AG09309 (cell line): ENCODE measurements around the gene LCN9.

ENCODE experiments used
- DNase-seq: peaks from one replicate; pipeline ENCODE4 v3.0.0-alpha.2; 2010; ENCODE audit warnings: low read depth
- H3K4me3 ChIP-seq: 2 replicates; pipeline ENCODE4 v1.5.1; 2011; ENCODE audit warnings: mild to moderate bottlenecking, low read depth, low read length, moderate library complexity; ENCODE audit not compliant: control insufficient read depth
- CTCF ChIP-seq: IDR thresholded peaks from 2 replicates; pipeline ENCODE4 v1.5.1; 2011; ENCODE audit warnings: mild to moderate bottlenecking, low read depth, low read length, inconsistent platforms; ENCODE audit not compliant: insufficient read depth, control insufficient read depth; ENCODE audit errors: missing control alignments

Gene LCN9

GRCh38 chr9:135714242-135715055, 51.3 kb downstream of the LCN9 start:
- no peak for TF ChIP-seq CTCF
- DNase-seq: no peak
- no peak overlapping the region for H3K4me3 ChIP-seq

- H3K4me3 ChIP-seq: no peak overlapping the region
- TF ChIP-seq CTCF: no peak
Measured at GRCh38 chr9:135715056-135715595, 52.0 kb downstream of the LCN9 start.

GRCh38 chr9:135716045-135716444, 52.9 kb downstream of the LCN9 start:
- no peak for TF ChIP-seq CTCF
- no peak overlapping the region for H3K4me3 ChIP-seq
- no peak for DNase-seq

More at GRCh38 chr9:135715056-135715595, 52.0 kb downstream of the LCN9 start:
- no peak for DNase-seq
